GM21786 (cell line): ENCODE results near the gene GPATCH2.
"Not testable (repeated sequence)": the region's sequence is repeated elsewhere in the genome, so short reads cannot be mapped to it uniquely, and the experiment has no call there.

ENCODE experiments used
- ATAC-seq: cut with Tn5 transposase; IDR thresholded peaks from one replicate; pipeline ENCODE4 v1.9.1; 2021; ENCODE audit not compliant: unreplicated experiment

Gene GPATCH2

DNA sequence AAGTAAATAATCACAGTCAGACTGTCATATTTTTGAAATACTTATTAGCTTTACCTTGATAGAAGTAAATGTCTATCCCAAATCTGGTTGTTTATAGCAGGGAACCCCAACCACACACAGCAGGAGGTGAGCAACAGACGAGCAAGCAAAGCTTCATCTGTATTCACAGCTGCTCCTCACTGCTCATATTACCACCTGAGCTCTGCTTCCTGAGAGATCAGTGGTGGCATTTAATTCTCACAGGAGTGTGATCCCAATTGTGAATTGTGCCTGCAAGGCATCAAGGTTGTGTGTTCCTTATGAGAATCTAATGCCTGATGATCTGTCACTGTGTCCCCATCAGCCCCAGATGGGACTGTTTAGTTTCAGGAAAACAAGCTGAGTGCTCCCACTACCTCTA, 104.3 kb downstream of the GPATCH2 start:
- no peak for ATAC-seq

- ATAC-seq, result no peak
Observed at GRCh38 chr1:217525773-217526490, 105.0 kb downstream of the GPATCH2 start.

GRCh38 chr1:217524787-217525520, 105.9 kb downstream of the GPATCH2 start:
- no peak for ATAC-seq

- not testable (repeated sequence) for ATAC-seq
Observed at GRCh38 chr1:217523921-217524320, 107.0 kb downstream of the GPATCH2 start.

GRCh38 chr1:217522277-217522676, 108.6 kb downstream of the GPATCH2 start:
- ATAC-seq, result no peak

DNA sequence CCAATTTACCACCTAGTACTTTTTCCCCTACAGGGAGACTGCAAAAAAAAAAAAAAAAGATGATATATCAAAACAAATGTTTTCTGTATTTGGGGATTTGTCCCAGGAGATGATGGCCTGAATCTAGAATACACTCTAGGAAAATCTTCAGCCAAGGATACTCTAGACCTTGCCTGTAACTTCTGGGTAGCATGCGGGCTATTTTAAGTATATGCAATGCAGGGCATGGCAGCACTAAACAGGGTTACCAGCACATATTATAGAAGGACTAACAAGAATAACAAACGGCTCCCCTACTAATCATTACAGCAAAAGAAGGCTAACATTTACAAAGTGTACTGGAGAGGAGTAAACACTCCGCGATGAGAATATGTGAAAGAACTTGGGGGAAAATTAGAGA, 109.6 kb downstream of the GPATCH2 start:
- no peak for ATAC-seq

GRCh38 chr1:217506878-217507277, 124.0 kb downstream of the GPATCH2 start:
- ATAC-seq, result no peak

GRCh38 chr1:217498209-217498608, 132.7 kb downstream of the GPATCH2 start:
- no peak for ATAC-seq

DNA sequence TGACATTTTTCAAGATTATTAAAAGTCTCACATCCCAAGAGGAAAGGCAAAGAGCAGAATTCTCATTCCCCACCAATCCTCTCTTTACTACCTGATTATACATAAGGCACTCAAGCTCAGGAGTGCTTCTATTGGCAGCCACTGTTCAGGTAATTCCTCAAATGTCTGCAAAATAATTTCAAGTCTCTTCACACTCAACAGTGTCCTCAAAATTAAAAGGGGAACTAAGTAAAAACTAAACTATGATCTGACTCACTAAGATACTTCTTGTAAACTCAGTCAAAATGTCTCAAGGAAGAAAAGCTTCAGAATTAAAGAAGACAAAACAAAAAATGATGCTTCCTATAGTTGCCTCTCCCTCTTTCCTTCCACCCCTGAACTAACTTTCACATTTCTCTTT, 135.6 kb downstream of the GPATCH2 start:
- ATAC-seq, result peak; percentile 88

GRCh38 chr1:217494767-217495166, 136.1 kb downstream of the GPATCH2 start:
- peak; percentile 67 for ATAC-seq

- ATAC-seq, result no peak
Observed at GRCh38 chr1:217493290-217493689, 137.6 kb downstream of the GPATCH2 start.

DNA sequence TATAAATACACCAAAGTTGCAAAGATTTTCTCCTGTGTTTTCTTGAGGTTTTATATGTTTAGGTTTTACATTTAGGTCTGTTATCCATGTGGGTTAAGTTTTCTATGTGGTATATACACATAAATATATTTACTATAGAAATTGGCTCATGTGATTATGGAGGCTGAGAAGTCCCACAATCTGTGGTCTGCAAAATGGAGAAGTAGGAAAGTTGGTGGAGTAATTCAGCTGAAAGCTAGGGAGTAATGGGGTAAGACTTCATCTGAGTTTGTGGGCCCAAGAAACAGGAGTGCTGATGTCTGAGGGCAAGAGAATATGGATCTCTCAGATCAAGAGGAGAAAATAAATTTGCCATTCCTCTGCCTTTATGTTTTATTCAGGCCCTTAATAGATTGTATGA, 146.0 kb downstream of the GPATCH2 start:
- no peak for ATAC-seq

GRCh38 chr1:217482356-217483102, 148.4 kb downstream of the GPATCH2 start:
- ATAC-seq, result peak; percentile 99

GRCh38 chr1:217478450-217478849, 152.4 kb downstream of the GPATCH2 start:
- no peak for ATAC-seq

DNA sequence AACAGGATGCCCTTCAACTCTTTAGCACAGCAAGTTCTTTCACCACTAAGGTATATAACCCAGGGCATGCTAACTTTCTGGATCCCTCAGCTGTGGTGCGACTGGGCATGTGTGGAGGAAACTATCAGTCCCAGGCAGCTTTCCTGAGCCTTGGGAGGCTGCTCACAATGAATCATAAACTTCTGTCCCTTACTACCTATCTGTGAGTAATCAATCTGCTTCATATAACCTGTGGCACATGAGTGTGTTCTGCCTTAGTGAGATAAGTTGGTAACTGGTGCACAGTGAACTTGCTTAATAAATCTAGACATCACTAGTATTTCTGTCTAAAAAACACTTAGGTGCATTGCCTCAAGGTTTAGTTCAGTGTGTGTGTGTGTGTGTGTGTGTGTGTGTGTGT, 158.0 kb downstream of the GPATCH2 start:
- no peak for ATAC-seq

GRCh38 chr1:217471403-217471802, 159.5 kb downstream of the GPATCH2 start:
- no peak for ATAC-seq

- no peak for ATAC-seq
Observed at GRCh38 chr1:217469983-217470382, 160.9 kb downstream of the GPATCH2 start.

DNA sequence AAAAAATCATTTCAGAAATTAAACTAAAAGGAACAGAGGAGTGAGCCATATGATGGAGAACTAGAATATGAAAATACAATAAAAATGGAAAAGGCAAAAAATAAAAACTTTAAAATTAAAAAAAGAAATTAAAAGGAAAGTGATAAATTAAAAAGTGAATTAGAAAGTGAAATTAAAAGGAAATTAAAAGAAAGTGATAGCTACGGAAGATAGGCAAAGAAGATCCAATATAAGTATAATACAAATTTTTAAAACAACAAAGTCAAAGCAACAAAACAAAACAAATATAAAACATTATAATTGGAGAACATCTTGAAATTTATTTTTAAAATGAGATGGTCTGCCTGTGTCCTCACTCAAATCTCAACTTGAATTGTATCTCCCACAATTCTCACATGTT, 165.8 kb downstream of the GPATCH2 start:
- no peak for ATAC-seq

GRCh38 chr1:217462666-217463065, 168.2 kb downstream of the GPATCH2 start:
- ATAC-seq, result no peak

DNA sequence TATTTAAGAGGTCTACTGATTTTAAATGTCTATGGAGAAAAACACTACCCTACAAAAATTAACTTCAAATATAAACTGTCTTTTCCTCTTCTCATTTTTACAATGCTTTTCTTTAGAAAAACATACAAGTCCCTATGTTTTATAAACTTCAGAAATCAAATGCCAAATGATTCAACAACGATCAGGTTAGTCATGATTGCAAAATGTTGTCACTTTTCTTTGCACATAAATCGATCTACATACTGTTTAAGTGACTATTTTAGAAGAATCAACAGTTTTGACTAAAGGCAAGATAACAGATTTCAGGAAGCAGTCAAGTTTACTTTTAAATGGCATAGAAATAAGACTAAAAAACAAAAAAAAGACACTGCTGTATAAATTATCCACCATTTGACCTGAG, 168.7 kb downstream of the GPATCH2 start:
- no peak for ATAC-seq

DNA sequence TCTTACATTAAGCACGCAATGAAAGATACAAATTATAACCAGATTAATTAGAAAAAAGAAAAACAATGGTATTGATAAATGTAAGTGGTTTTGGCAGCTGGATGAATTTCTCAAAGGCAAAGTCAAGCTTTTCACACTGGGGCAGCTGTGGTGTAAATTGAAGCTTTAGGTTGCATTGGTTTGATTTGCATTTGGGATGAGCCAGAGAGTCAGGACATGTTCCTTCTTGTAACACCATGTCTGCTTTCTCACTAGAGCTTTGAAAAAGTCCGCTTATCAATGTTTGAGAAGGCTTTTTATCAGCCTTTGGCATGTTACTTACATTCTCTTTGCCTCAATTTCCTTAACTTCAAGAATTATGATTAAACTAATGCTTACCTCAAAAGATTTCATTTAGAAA, 173.9 kb downstream of the GPATCH2 start:
- no peak for ATAC-seq

DNA sequence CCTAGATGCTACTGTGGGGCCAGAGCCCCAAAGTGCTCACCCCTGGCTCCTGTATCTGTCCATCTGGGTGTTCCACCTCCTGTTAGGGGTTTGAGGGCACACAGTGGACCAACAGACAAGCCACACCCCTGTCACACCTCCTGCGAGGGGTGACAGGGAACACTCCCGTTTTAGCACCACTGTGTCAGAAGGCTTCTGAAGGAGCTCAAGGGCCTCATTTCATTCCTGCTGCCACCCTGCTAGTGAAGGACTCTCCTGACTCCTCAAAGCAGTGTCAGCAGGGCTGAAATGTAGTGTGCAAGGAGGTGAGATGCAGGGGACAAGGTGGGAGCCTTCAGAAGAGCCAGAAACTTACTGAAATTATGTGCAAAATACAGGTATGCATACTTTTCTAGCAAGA, 174.6 kb downstream of the GPATCH2 start:
- ATAC-seq, result no peak
